Sigmoid colon (tissue), 7 donors: ENCODE measurements around the gene DAZAP2. TPM values are rescaled to one million over a fixed set of nuclear protein-coding genes. Genes with fewer than 3 reads are reported as not detected.
A peak's percentile ranks its signal among the peaks of the same experiment; 100 is the strongest.

ENCODE experiments used
- DNase-seq: peaks from one replicate; pipeline ENCODE4 v3.0.0-alpha.2; 2019
- H3K27ac ChIP-seq, 4 donors: fragments of 200-600 bp; sonication (generic); one replicate each; pipeline ENCODE4 v1.5.1; 2016 to 2019; ENCODE audit warnings: mild to moderate bottlenecking in 1 of 4
- H3K27me3 ChIP-seq, 3 donors: fragments of 200-600 bp; sonication (generic); one replicate each; pipeline ENCODE4 v1.5.1; 2019; ENCODE audit warnings: mild to moderate bottlenecking in 1 of 3
- H3K36me3 ChIP-seq, 4 donors: fragments of 200-600 bp; sonication (generic); one replicate each; pipeline ENCODE4 v1.5.1; 2016 to 2019
- H3K4me1 ChIP-seq, 4 donors: fragments of 200-600 bp; sonication (generic); one replicate each; pipeline ENCODE4 v1.5.1; 2017 to 2019
- H3K4me3 ChIP-seq, 4 donors: fragments of 200-600 bp; sonication (generic); one replicate each; pipeline ENCODE4 v1.5.1; 2017 to 2019; ENCODE audit warnings: mild to moderate bottlenecking in 2 of 4, moderate library complexity in 1 of 4
- H3K9me3 ChIP-seq, 4 donors: fragments of 200-600 bp in 3 of 4; sonication (generic) in 3 of 4; one replicate each; pipeline versions ENCODE4 v1.5.1 to v1.6.1; 2013 to 2019
- EP300 ChIP-seq, 4 donors: sonication (generic); formaldehyde crosslinking; IDR thresholded peaks; one replicate each; pipeline ENCODE4 v1.6.1; 2017; ENCODE audit warnings: antibody characterized with exemption in 4 of 4
- POLR2A ChIP-seq, 2 donors: fragments of 450-650 bp; IDR thresholded peaks; one replicate each; pipeline ENCODE4 v1.6.1; 2016; ENCODE audit warnings: antibody characterized with exemption in 2 of 2, mild to moderate bottlenecking in 2 of 2, moderate library complexity in 2 of 2
- POLR2AphosphoS5 ChIP-seq, 4 donors: sonication (generic); formaldehyde crosslinking; IDR thresholded peaks; one replicate each; pipeline ENCODE4 v1.6.1; 2017; ENCODE audit warnings: antibody characterized with exemption in 4 of 4
- WGBS, 2 donors: extraction: QIAGEN DNeasy Blood & Tissue Kit; methylation state at CpG; one replicate each; pipeline ENCODE4 v1.1.7; 2013; 5-methylcytosine and 5-hydroxymethylcytosine counted together
- intact Hi-C: fragments of 100-400 bp; cut with DNase I; formaldehyde crosslinking; loops from one replicate; pipeline ENCODE4 v1.15.1; 2023
- polyA plus RNA-seq, 3 donors: library from polyadenylated mRNA; stranded (reverse); fragments of 200-250 nt; gene quantifications; one replicate each; pipeline ENCODE4 v1.2.3, GENCODE V29; 2013
- total RNA-seq, 4 donors: library from RNA; depleted of rRNA; stranded (reverse); fragments of >200 nt; gene quantifications; one replicate each; pipeline ENCODE4 v1.1.0, GENCODE V29; 2016
- TF ChIP-seq, protein P1 (sequence below), 4 experiments: fragments of 450-650 bp in 3 of 4; fragments of 200-600 bp in 1 of 4; IDR thresholded peaks; one replicate each; pipeline ENCODE4 v1.5.1; 2016 to 2019; ENCODE audit warnings: antibody characterized with exemption in 4 of 4, mild to moderate bottlenecking in 3 of 4, moderate library complexity in 2 of 4
- donor health status: healthy with polysubstance abuse.
- donor health status: Bipolar disorder and iron deficiency.
- donor health status: healthy.

Gene DAZAP2
- total and polyA plus RNA-seq, 7 donors, result 107 to 701 (median 265) TPM

GRCh38 chr12:51216642-51217041 lies 22.0 kb upstream of the DAZAP2 start:
- Histone ChIP-seq H3K4me1 (peaks cover 0 to 25% (median 16%) of the 10 kb centered on the region in 4 donors), H3K9me3 (no peaks in the 10 kb centered on the region), H3K36me3 (no peaks in the 10 kb centered on the region), H3K27ac (peak overlapping the region; percentile 98 to 100 (median 99)), H3K4me3 (peak overlapping the region; percentile 89 to 98 (median 94)), H3K27me3 (no peaks in the 10 kb centered on the region)
- intact Hi-C loops, result loop anchor here (5.0 kb wide), 1 partner anchor 169 kb away; the partner anchor contains the start of gene LETMD1
- WGBS, 2 donors, result 61 to 70% methylated on average over 7 of the region's 7 CpGs
- no peak for DNase-seq
- TF ChIP-seq EP300 (IDR thresholded peaks at IDR 0.05) (no peak), POLR2A (IDR thresholded peaks at IDR 0.05) (no peak), POLR2AphosphoS5 (IDR thresholded peaks at IDR 0.05) (no peak)
- TF ChIP-seq, protein P1, sequence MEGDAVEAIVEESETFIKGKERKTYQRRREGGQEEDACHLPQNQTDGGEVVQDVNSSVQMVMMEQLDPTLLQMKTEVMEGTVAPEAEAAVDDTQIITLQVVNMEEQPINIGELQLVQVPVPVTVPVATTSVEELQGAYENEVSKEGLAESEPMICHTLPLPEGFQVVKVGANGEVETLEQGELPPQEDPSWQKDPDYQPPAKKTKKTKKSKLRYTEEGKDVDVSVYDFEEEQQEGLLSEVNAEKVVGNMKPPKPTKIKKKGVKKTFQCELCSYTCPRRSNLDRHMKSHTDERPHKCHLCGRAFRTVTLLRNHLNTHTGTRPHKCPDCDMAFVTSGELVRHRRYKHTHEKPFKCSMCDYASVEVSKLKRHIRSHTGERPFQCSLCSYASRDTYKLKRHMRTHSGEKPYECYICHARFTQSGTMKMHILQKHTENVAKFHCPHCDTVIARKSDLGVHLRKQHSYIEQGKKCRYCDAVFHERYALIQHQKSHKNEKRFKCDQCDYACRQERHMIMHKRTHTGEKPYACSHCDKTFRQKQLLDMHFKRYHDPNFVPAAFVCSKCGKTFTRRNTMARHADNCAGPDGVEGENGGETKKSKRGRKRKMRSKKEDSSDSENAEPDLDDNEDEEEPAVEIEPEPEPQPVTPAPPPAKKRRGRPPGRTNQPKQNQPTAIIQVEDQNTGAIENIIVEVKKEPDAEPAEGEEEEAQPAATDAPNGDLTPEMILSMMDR (IDR thresholded peaks at IDR 0.05), result no peak

DNA sequence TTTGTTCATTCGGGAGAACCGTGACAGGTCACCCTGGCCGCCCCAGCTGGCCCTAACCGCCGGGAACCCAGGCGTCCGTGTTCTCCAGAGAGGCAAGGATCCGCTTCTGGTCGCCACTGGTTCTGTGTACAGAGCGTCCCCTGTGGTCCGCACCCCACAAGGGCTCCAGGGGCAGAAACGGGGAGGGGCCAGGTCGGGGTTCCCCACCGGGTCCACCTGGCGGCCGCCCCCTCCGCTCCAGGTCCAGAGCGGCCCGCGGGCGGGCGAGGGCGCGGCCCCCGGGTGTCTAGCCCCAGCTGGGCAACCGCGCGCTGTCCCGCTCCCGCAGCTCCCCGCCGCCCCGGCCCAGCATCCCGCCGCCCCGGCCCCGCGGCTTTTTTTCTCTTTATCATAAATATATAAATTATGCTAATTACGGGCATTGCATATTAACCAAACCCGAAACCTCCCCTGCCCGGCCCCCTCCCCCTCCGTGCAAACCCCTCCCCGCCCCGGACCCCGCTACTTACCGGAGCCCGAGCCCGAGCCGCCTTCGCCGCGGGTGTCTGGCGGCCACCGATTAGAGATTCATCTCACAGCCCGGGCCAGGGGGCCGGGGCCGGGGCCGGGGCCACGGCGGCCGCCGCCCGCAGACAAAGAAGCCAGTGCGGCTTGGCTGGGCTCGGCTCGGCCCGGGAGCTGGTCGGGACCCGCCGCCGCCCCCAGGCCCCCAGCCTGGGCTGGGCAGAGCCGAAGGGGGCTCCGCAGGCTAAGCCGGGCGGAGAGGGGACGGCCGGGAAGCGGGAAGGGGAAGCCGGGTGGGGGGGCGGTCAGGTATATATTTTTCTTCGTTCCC lies 21.3 kb upstream of the DAZAP2 start:
- peaks cover 0 to 25% (median 16%) of the 10 kb centered on the region in 4 donors for H3K4me1 ChIP-seq
- DNase-seq, result peak; percentile 83
- H3K27ac ChIP-seq, result peak overlapping the region; percentile 98 to 100 (median 99)
- 1 to 2% methylated on average over 81 of the region's 81 CpGs for WGBS, 2 donors
- TF ChIP-seq, protein P1 (IDR thresholded peaks at IDR 0.05), result peak in 1 of 4 experiments; percentile 10
- no peak for TF ChIP-seq POLR2A (IDR thresholded peaks at IDR 0.05)
- peak in 3 of 4 donors; percentile 25 to 32 (median 32) for TF ChIP-seq POLR2AphosphoS5 (IDR thresholded peaks at IDR 0.05)
- peak overlapping the region; percentile 89 to 98 (median 94) for H3K4me3 ChIP-seq
- intact Hi-C loops, result loop anchor here (5.0 kb wide), 1 partner anchor 170 kb away; the partner anchor contains the start of gene LETMD1
- no peaks in the 10 kb centered on the region for H3K36me3 ChIP-seq
- no peaks in the 10 kb centered on the region for H3K9me3 ChIP-seq
- H3K27me3 ChIP-seq, result no peaks in the 10 kb centered on the region

DNA sequence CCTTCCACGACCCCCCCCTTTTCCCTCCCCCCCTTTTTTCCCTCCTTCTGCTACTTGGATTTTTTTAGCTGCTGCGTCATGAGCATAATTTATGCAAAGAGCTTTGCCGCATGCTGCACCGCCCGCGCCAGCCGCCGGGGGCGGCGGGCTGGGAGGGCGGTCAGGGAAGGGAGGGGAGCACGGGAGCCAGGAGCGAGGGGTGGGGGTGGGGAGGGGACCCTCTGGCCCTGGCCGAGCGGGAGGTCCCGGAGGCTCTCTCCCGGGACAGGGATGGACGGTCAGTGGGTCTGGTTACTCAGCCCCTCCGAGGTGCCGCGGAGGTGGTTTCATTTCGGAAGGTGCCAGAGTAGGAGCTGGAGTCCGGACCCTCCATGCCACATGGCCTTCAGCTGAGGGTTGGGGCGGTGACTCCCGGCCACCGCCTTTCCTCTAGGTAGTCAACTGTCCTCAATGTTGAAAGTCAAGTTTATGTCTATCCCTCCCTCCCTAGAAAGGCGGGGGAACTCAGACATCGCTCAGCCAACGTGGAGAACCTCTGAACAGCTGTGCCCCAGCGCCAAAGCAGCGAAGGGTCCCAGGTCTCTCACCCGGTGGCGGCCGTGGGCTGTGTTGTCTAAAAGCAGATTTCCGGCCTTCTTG lies 20.5 kb upstream of the DAZAP2 start, which contains the start of gene POU6F1:
Gene POU6F1, minus strand, starts transcription at position 95 of the 639 bp plus-strand sequence. CDS start 11,226 bp downstream, outside the sequence.
- H3K27me3 ChIP-seq, result no peaks in the 10 kb centered on the region
- H3K9me3 ChIP-seq, result no peaks in the 10 kb centered on the region
- H3K4me1 ChIP-seq, result peaks cover 0 to 25% (median 16%) of the 10 kb centered on the region in 4 donors
- peak within 1 kb of the TSS; percentile 89 to 98 (median 94) for H3K4me3 ChIP-seq
- WGBS, 2 donors, result 0 to 1% methylated on average over 35 of the region's 35 CpGs
- H3K27ac ChIP-seq, result peak within 1 kb of the TSS; percentile 98 to 100 (median 99)
- peak in 1 of 2 donors; percentile 16 for TF ChIP-seq POLR2A (IDR thresholded peaks at IDR 0.05)
- TF ChIP-seq, protein P1 (IDR thresholded peaks at IDR 0.05), result peak; percentile 23 to 80 (median 44)
- peak; percentile 62 to 87 (median 74) for TF ChIP-seq POLR2AphosphoS5 (IDR thresholded peaks at IDR 0.05)
- no peak for TF ChIP-seq EP300 (IDR thresholded peaks at IDR 0.05)
- peak; percentile 88 for DNase-seq
- no peaks in the 10 kb centered on the region for H3K36me3 ChIP-seq
- intact Hi-C loops, result loop anchor here (1.0 to 5.0 kb wide), 4 partner anchors 20 to 171 kb away; partner anchors contain the start of genes CSRNP2, DAZAP2, LETMD1 and TFCP2

- 29 to 50% methylated on average over 10 of the region's 10 CpGs for WGBS, 2 donors
- intact Hi-C loops, result loop anchor here (1.0 to 5.0 kb wide), 4 partner anchors 20 to 171 kb away; partner anchors contain the start of genes CSRNP2, DAZAP2, LETMD1 and TFCP2
- Histone ChIP-seq H3K4me1 (peaks cover 0 to 25% (median 16%) of the 10 kb centered on the region in 4 donors), H3K27ac (peak overlapping the region; percentile 98 to 100 (median 99)), H3K27me3 (no peaks in the 10 kb centered on the region), H3K36me3 (no peaks in the 10 kb centered on the region), H3K4me3 (peak overlapping the region; percentile 89 to 98 (median 94)), H3K9me3 (no peaks in the 10 kb centered on the region)
- no peak for DNase-seq
- no peak for TF ChIP-seq EP300 (IDR thresholded peaks at IDR 0.05)
- no peak for TF ChIP-seq POLR2AphosphoS5 (IDR thresholded peaks at IDR 0.05)
- no peak for TF ChIP-seq POLR2A (IDR thresholded peaks at IDR 0.05)
- TF ChIP-seq, protein P1 (IDR thresholded peaks at IDR 0.05), result peak in 1 of 4 experiments; percentile 5
These were observed 19.9 kb upstream of the DAZAP2 start for GRCh38 chr12:51218607-51219161.
